ENCODE measurements around the gene TBC1D2B. TPM values are rescaled to one million over a fixed set of nuclear protein-coding genes. Genes with fewer than 3 reads are reported as not detected.
"Not testable (repeated sequence)": the region's sequence is repeated elsewhere in the genome, so short reads cannot be mapped to it uniquely, and the experiment has no call there.

TBC1D2B gene
- total and polyA plus RNA-seq, 4 donors: 21.8 to 62.9 (median 38.9) TPM

DNA sequence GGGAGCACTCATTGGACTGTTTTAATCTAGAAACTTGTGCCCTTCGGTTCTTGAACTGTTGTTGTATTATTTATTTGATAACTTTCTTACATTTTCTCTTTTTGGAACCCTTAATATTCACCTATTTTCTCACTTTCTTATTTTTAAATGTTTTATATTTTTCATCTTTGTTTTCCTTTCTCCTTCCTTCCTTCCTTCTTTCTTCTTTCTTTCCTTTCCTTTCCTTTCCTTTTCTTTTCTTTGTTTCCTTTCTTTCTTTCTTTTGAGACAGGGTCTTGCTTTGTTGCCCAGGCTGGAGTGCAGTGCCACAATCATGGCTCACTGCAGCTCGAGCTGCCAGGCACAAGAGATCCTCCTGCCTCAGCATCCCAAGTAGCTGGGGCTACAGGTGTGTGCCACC is 108.5 kb downstream of the TBC1D2B start:
- Histone ChIP-seq H3K27me3 (ENCODE audit: control insufficient read depth in 3 of 3, insufficient read depth in 3 of 3, low read length in 2 of 3) (no peaks in the 10 kb centered on the region), H3K4me3 (no peak overlapping the region), H3K27ac (ENCODE audit: low read depth in 1 of 2, low read length in 1 of 2) (no peak overlapping the region), H3K36me3 (ENCODE audit: control insufficient read depth in 4 of 4, insufficient read depth in 4 of 4, low read length in 4 of 4) (no peaks in the 10 kb centered on the region), H3K9me3 (ENCODE audit: control insufficient read depth in 4 of 4, insufficient read depth in 3 of 4, low read length in 3 of 4) (no peaks in the 10 kb centered on the region), H3K4me1 (ENCODE audit: control insufficient read depth in 5 of 5, insufficient read depth in 5 of 5, low read length in 5 of 5) (peaks cover 0 to 5% (median 4%) of the 10 kb centered on the region in 5 donors), H3K9ac (ENCODE audit: insufficient read depth in 1 of 2, low read length in 2 of 2) (no peak overlapping the region)
- DNase-seq (no peak), ATAC-seq (ENCODE audit: insufficient read depth, low FRiP score) (no peak)
- WGBS, 2 donors: 90 to 96% methylated on average over 2 of the region's 2 CpGs
- TF ChIP-seq, protein P1, sequence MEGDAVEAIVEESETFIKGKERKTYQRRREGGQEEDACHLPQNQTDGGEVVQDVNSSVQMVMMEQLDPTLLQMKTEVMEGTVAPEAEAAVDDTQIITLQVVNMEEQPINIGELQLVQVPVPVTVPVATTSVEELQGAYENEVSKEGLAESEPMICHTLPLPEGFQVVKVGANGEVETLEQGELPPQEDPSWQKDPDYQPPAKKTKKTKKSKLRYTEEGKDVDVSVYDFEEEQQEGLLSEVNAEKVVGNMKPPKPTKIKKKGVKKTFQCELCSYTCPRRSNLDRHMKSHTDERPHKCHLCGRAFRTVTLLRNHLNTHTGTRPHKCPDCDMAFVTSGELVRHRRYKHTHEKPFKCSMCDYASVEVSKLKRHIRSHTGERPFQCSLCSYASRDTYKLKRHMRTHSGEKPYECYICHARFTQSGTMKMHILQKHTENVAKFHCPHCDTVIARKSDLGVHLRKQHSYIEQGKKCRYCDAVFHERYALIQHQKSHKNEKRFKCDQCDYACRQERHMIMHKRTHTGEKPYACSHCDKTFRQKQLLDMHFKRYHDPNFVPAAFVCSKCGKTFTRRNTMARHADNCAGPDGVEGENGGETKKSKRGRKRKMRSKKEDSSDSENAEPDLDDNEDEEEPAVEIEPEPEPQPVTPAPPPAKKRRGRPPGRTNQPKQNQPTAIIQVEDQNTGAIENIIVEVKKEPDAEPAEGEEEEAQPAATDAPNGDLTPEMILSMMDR (IDR thresholded peaks at IDR 0.05; ENCODE audit: control extremely low read depth, extremely low read depth): no peak

GRCh38 chr15:77967798-77968197 is 109.7 kb downstream of the TBC1D2B start:
- Histone ChIP-seq H3K27me3 (ENCODE audit: control insufficient read depth in 3 of 3, insufficient read depth in 3 of 3, low read length in 2 of 3) (no peaks in the 10 kb centered on the region), H3K36me3 (ENCODE audit: control insufficient read depth in 4 of 4, insufficient read depth in 4 of 4, low read length in 4 of 4) (no peaks in the 10 kb centered on the region), H3K4me1 (ENCODE audit: control insufficient read depth in 5 of 5, insufficient read depth in 5 of 5, low read length in 5 of 5) (no peaks in the 10 kb centered on the region), H3K9ac (ENCODE audit: insufficient read depth in 1 of 2, low read length in 2 of 2) (no peak overlapping the region), H3K4me3 (no peak overlapping the region), H3K9me3 (ENCODE audit: control insufficient read depth in 4 of 4, insufficient read depth in 3 of 4, low read length in 3 of 4) (no peaks in the 10 kb centered on the region), H3K27ac (ENCODE audit: low read depth in 1 of 2, low read length in 1 of 2) (no peak overlapping the region)
- ATAC-seq (ENCODE audit: insufficient read depth, low FRiP score): no peak
- DNase-seq: no peak
- TF ChIP-seq, protein P1 (IDR thresholded peaks at IDR 0.05; ENCODE audit: control extremely low read depth, extremely low read depth): no peak
- 60 to 83% methylated on average over 1 of the region's 1 CpG for WGBS, 2 donors

- DNase-seq: not testable (repeated sequence)
These were observed 110.3 kb downstream of the TBC1D2B start for GRCh38 chr15:77967235-77967615.

GRCh38 chr15:77966540-77967234 is 110.8 kb downstream of the TBC1D2B start:
- ATAC-seq (ENCODE audit: insufficient read depth, low FRiP score) (peak; percentile 72), DNase-seq (peak; percentile 38 to 62 (median 44))
- Histone ChIP-seq H3K9me3 (ENCODE audit: control insufficient read depth in 4 of 4, insufficient read depth in 3 of 4, low read length in 3 of 4) (no peaks in the 10 kb centered on the region), H3K36me3 (ENCODE audit: control insufficient read depth in 4 of 4, insufficient read depth in 4 of 4, low read length in 4 of 4) (no peaks in the 10 kb centered on the region), H3K27ac (ENCODE audit: low read depth in 1 of 2, low read length in 1 of 2) (no peak overlapping the region), H3K4me1 (ENCODE audit: control insufficient read depth in 5 of 5, insufficient read depth in 5 of 5, low read length in 5 of 5) (no peaks in the 10 kb centered on the region), H3K9ac (ENCODE audit: insufficient read depth in 1 of 2, low read length in 2 of 2) (no peak overlapping the region), H3K27me3 (ENCODE audit: control insufficient read depth in 3 of 3, insufficient read depth in 3 of 3, low read length in 2 of 3) (no peaks in the 10 kb centered on the region), H3K4me3 (no peak overlapping the region)
- WGBS, 2 donors: 5 to 12% methylated on average over 4 of the region's 4 CpGs
- TF ChIP-seq, protein P1 (IDR thresholded peaks at IDR 0.05; ENCODE audit: control extremely low read depth, extremely low read depth): peak; percentile 79

More at GRCh38 chr15:77967235-77967615, 110.3 kb downstream of the TBC1D2B start:
- not testable (repeated sequence) for H3K9ac ChIP-seq (ENCODE audit: insufficient read depth in 1 of 2, low read length in 2 of 2); H3K4me3 ChIP-seq; H3K9me3 ChIP-seq (ENCODE audit: control insufficient read depth in 4 of 4, insufficient read depth in 3 of 4, low read length in 3 of 4); H3K27me3 ChIP-seq (ENCODE audit: control insufficient read depth in 3 of 3, insufficient read depth in 3 of 3, low read length in 2 of 3); H3K4me1 ChIP-seq (ENCODE audit: control insufficient read depth in 5 of 5, insufficient read depth in 5 of 5, low read length in 5 of 5); H3K27ac ChIP-seq (ENCODE audit: low read depth in 1 of 2, low read length in 1 of 2); H3K36me3 ChIP-seq (ENCODE audit: control insufficient read depth in 4 of 4, insufficient read depth in 4 of 4, low read length in 4 of 4); ATAC-seq (ENCODE audit: insufficient read depth, low FRiP score)
- WGBS, 2 donors: 75 to 83% methylated on average over 5 of the region's 5 CpGs

Measured in lung (tissue), 12 donors.